ENCODE data around the gene DCLRE1A. TPM values are rescaled to one million over a fixed set of nuclear protein-coding genes. Genes with fewer than 3 reads are reported as not detected.

Gene DCLRE1A
- total RNA-seq, 1 experiment from 2014 or later = 13.5 TPM

DNA sequence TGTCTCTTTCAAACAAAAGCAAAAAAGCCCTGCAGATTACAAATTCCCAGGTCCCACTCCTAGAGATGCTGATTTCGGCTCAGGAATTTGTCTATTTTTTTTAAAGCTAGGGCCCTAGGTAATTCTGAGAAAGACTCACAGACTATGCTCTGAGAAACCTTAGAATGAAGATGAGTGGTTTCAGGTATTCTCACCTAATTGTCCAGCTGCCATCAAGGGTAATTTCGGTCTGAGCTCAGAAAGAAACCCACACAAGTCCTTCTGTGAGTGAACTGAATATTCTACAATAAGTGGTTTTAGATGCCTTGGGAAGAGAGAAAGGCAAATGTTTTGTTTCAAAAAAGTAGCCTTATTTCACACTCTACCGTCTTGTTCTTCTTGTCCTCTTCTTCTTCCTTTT, 45.7 kb downstream of the DCLRE1A start:
- no TSS peak for BruUV-seq (replicated peaks)
- POLR2A ChIA-PET = no interaction called here
- peaks cover 9% of the 10 kb centered on the region for H3K27me3 Mint-ChIP-seq (ENCODE audit: insufficient read depth, unreplicated experiment)

GRCh38 chr10:113806503-113806902, 47.4 kb downstream of the DCLRE1A start:
- peaks cover 2% of the 10 kb centered on the region for H3K27me3 Mint-ChIP-seq (ENCODE audit: insufficient read depth, unreplicated experiment)
- intact Hi-C loops (cut with micrococcal nuclease; ENCODE audit: unreplicated experiment) = no loop called here
- H3K36me3 ChIP-seq (ENCODE audit: control insufficient read depth, insufficient read depth, low read length) = no peaks in the 10 kb centered on the region
- no peaks in the 10 kb centered on the region for H3K4me1 Mint-ChIP-seq (ENCODE audit: low read depth, unreplicated experiment)
- DNase-seq = no peak
- BruUV-seq (replicated peaks) = no TSS peak
- H3K4me3 ChIP-seq (ENCODE audit: low read depth, low read length) = no peak overlapping the region
- no peaks in the 10 kb centered on the region for H3K27me3 ChIP-seq (replicated peaks; ENCODE audit: control insufficient read depth, insufficient read depth, low read length)
- H3K9me3 ChIP-seq = no peaks in the 10 kb centered on the region
- H3K9me3 Mint-ChIP-seq (ENCODE audit: unreplicated experiment) = no peaks in the 10 kb centered on the region
- POLR2A ChIA-PET = no interaction called here
- no peaks in the 10 kb centered on the region for H3K36me3 Mint-ChIP-seq (ENCODE audit: insufficient read depth, unreplicated experiment)
- H3K27ac Mint-ChIP-seq (ENCODE audit: unreplicated experiment) = no peak overlapping the region
- TF ChIP-seq CTCF (IDR thresholded peaks at IDR 0.05; ENCODE audit: insufficient read depth in 1 of 2, low read depth in 1 of 2, low read length in 1 of 2, severe bottlenecking in 1 of 2, unreplicated experiment in 1 of 2) = no peak
- CTCF ChIA-PET = interaction anchor here (0.6 kb wide), 2 partner anchors 28 to 57 kb away, joined by 3 to 6 read pairs; no protein-coding TSS in a partner anchor
- H3K4me3 Mint-ChIP-seq (ENCODE audit: unreplicated experiment) = no peak overlapping the region
- H3K4me1 ChIP-seq = no peaks in the 10 kb centered on the region

More for the DNA sequence above, 45.7 kb downstream of the DCLRE1A start:
- Histone ChIP-seq H3K27me3 (replicated peaks; ENCODE audit: control insufficient read depth, insufficient read depth, low read length) (no peaks in the 10 kb centered on the region), H3K4me1 (no peaks in the 10 kb centered on the region), H3K9me3 (no peaks in the 10 kb centered on the region), H3K36me3 (ENCODE audit: control insufficient read depth, insufficient read depth, low read length) (no peaks in the 10 kb centered on the region), H3K4me3 (ENCODE audit: low read depth, low read length) (no peak overlapping the region)
- Mint-ChIP-seq H3K36me3 (ENCODE audit: insufficient read depth, unreplicated experiment) (no peaks in the 10 kb centered on the region), H3K4me1 (ENCODE audit: low read depth, unreplicated experiment) (no peaks in the 10 kb centered on the region), H3K9me3 (ENCODE audit: unreplicated experiment) (no peaks in the 10 kb centered on the region), H3K4me3 (ENCODE audit: unreplicated experiment) (no peak overlapping the region), H3K27ac (ENCODE audit: unreplicated experiment) (no peak overlapping the region)
- intact Hi-C loops (cut with micrococcal nuclease; ENCODE audit: unreplicated experiment) = no loop called here
- DNase-seq = no peak
- TF ChIP-seq CTCF (IDR thresholded peaks at IDR 0.05; ENCODE audit: insufficient read depth in 1 of 2, low read depth in 1 of 2, low read length in 1 of 2, severe bottlenecking in 1 of 2, unreplicated experiment in 1 of 2) = no peak
- CTCF ChIA-PET = no interaction called here

DNA sequence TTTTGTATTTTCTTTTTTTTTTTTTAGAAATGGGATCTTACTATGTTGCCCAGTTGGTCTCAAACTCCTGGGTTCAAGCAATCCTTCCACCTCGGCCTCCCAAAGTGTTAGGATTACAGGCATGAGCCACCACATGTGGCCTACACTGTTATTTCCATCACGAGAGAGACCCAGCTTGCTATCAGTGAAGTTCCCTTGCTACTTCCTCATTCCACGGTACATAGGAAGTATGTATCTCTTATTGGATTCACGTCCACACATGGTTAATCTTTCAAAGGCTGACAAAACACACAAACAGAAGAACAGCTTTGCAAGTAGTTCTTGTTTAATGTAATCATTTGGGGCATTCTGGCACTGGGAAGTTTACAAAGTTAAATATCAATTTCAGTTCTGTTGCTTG, 50.9 kb downstream of the DCLRE1A start:
- Histone ChIP-seq H3K27me3 (replicated peaks; ENCODE audit: control insufficient read depth, insufficient read depth, low read length) (no peaks in the 10 kb centered on the region), H3K9me3 (no peaks in the 10 kb centered on the region), H3K4me1 (no peaks in the 10 kb centered on the region), H3K4me3 (ENCODE audit: low read depth, low read length) (no peak overlapping the region), H3K36me3 (ENCODE audit: control insufficient read depth, insufficient read depth, low read length) (no peaks in the 10 kb centered on the region)
- ChIA-PET POLR2A (no interaction called here), CTCF (interaction anchor here (1.7 kb wide), 1 partner anchor 300 kb away, joined by 4 read pairs; no protein-coding TSS in a partner anchor)
- intact Hi-C loops (cut with micrococcal nuclease; ENCODE audit: unreplicated experiment) = no loop called here
- no peak for DNase-seq
- H3K27ac Mint-ChIP-seq (ENCODE audit: unreplicated experiment) = no peak overlapping the region
- H3K27me3 Mint-ChIP-seq (ENCODE audit: insufficient read depth, unreplicated experiment) = no peaks in the 10 kb centered on the region
- no peaks in the 10 kb centered on the region for H3K9me3 Mint-ChIP-seq (ENCODE audit: unreplicated experiment)
- no TSS peak for BruUV-seq (replicated peaks)
- no peak for TF ChIP-seq CTCF (IDR thresholded peaks at IDR 0.05; ENCODE audit: insufficient read depth in 1 of 2, low read depth in 1 of 2, low read length in 1 of 2, severe bottlenecking in 1 of 2, unreplicated experiment in 1 of 2)
- no peak overlapping the region for H3K4me3 Mint-ChIP-seq (ENCODE audit: unreplicated experiment)
- H3K36me3 Mint-ChIP-seq (ENCODE audit: insufficient read depth, unreplicated experiment) = no peaks in the 10 kb centered on the region
- H3K4me1 Mint-ChIP-seq (ENCODE audit: low read depth, unreplicated experiment) = no peaks in the 10 kb centered on the region
